HCT116 (cell line): ENCODE results near the gene VPS26B.

Source experiments
- ELF1 ChIP-seq: IDR thresholded peaks from 2 replicates; pipeline ENCODE4 v1.6.1; 2012; ENCODE audit warnings: low read depth, borderline replicate concordance
- EZH2 ChIP-seq: fragments of 200-600 bp; sonication (generic); IDR thresholded peaks from 2 replicates; pipeline ENCODE4 v1.6.1; 2017; ENCODE audit warnings: antibody characterized with exemption, mixed run types
- EZH2phosphoT487 ChIP-seq: fragments of 200-600 bp; IDR thresholded peaks from 2 replicates; pipeline ENCODE4 v1.6.1; 2018; ENCODE audit warnings: antibody characterized with exemption, borderline replicate concordance
- JUND ChIP-seq: IDR thresholded peaks from 2 replicates; pipeline ENCODE4 v1.6.1; 2012
- POLR2A ChIP-seq: IDR thresholded peaks from 2 replicates; pipeline ENCODE4 v1.7.0; 2011; ENCODE audit warnings: borderline replicate concordance; ENCODE audit not compliant: insufficient read depth, insufficient read length; ENCODE audit errors: extremely low read depth
- POLR2AphosphoS5 ChIP-seq: IDR thresholded peaks from 2 replicates; pipeline ENCODE4 v1.6.1; 2011; ENCODE audit warnings: mild to moderate bottlenecking, low read depth, low read length, moderate library complexity
- RAD21 ChIP-seq: IDR thresholded peaks from 2 replicates; pipeline ENCODE4 v1.6.1; 2012; ENCODE audit warnings: low read depth, mild to moderate bottlenecking
- SIN3A ChIP-seq: IDR thresholded peaks from 2 replicates; pipeline ENCODE4 v1.6.1; 2012; ENCODE audit warnings: low read depth
- SP1 ChIP-seq: IDR thresholded peaks from 2 replicates; pipeline ENCODE4 v1.6.1; 2012; ENCODE audit warnings: low read depth
- SRF ChIP-seq: IDR thresholded peaks from 2 replicates; pipeline ENCODE4 v1.6.1; 2012; ENCODE audit warnings: low read depth
- YY1 ChIP-seq: IDR thresholded peaks from 2 replicates; pipeline ENCODE4 v1.6.1; 2011; ENCODE audit warnings: low read length, low read depth, moderate library complexity, mild to moderate bottlenecking; ENCODE audit not compliant: insufficient replicate concordance; ENCODE audit errors: extremely low read depth
- ZFX ChIP-seq: fragments of 450-650 bp; IDR thresholded peaks from 2 replicates; pipeline ENCODE4 v1.6.1; 2017
- TF ChIP-seq, protein P1 (sequence below), 3 experiments: fragments of 200-600 bp in 1 of 3; sonication (generic) in 1 of 3; IDR thresholded peaks in 2 of 3; conservative IDR thresholded peaks in 1 of 3; 2 replicates each; pipeline ENCODE4 v1.5.1; 2012 to 2017; ENCODE audit warnings: low read depth in 2 of 3, low read length in 2 of 3, antibody characterized with exemption in 1 of 3, borderline replicate concordance in 1 of 3, control low read depth in 1 of 3, mild to moderate bottlenecking in 1 of 3, mixed read lengths in 1 of 3, mixed run types in 1 of 3, moderate library complexity in 1 of 3; ENCODE audit not compliant: insufficient read depth in 1 of 3

DNA sequence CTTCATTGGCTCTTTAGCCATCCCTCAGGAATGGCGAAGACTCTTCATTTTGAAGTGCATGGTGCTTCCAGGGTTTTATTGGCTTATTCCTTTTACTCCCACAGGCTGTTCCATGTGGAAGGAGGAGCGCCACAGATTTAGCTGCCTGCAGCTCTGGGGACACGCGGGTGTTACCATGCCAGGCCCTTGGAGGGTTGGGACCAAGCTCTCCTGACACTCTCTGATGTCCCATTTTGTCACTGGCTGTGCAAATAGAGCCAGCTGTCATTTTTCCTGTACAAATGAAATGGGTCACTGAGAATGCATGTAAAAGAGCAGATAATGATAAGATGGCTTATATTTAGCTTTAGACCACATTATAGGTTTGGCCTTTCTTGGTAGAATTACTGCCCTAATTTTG lies 19.4 kb downstream of the VPS26B start:
- TF ChIP-seq, protein P1, sequence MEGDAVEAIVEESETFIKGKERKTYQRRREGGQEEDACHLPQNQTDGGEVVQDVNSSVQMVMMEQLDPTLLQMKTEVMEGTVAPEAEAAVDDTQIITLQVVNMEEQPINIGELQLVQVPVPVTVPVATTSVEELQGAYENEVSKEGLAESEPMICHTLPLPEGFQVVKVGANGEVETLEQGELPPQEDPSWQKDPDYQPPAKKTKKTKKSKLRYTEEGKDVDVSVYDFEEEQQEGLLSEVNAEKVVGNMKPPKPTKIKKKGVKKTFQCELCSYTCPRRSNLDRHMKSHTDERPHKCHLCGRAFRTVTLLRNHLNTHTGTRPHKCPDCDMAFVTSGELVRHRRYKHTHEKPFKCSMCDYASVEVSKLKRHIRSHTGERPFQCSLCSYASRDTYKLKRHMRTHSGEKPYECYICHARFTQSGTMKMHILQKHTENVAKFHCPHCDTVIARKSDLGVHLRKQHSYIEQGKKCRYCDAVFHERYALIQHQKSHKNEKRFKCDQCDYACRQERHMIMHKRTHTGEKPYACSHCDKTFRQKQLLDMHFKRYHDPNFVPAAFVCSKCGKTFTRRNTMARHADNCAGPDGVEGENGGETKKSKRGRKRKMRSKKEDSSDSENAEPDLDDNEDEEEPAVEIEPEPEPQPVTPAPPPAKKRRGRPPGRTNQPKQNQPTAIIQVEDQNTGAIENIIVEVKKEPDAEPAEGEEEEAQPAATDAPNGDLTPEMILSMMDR (IDR thresholded peaks at IDR 0.05 in 2 of 3, conservative IDR thresholded peaks at IDR 0.05 in 1 of 3; ENCODE audit: borderline replicate concordance in 1 of 3, insufficient read depth in 1 of 3, low read depth in 2 of 3, low read length in 2 of 3), result no peak
- no peak for TF ChIP-seq POLR2AphosphoS5
- TF ChIP-seq RAD21, result no peak
- TF ChIP-seq POLR2A, result no peak
- no peak for TF ChIP-seq SIN3A
- TF ChIP-seq SRF, result no peak
- no peak for TF ChIP-seq EZH2
- no peak for TF ChIP-seq ZFX
- no peak for TF ChIP-seq ELF1
- no peak for TF ChIP-seq SP1
- no peak for TF ChIP-seq JUND
- TF ChIP-seq YY1, result no peak
- no peak for TF ChIP-seq EZH2phosphoT487
